MM.1S (cell line): ENCODE data around the gene EME2.

Source experiments
- DNase-seq: peaks from one replicate; pipeline ENCODE4 v3.0.0-alpha.2; 2015
- H2AFZ ChIP-seq: fragments of 300-600 bp; sonication (generic); 2 replicates; pipeline ENCODE4 v1.6.0; 2016; ENCODE audit warnings: antibody characterized with exemption, low read length
- H3F3A ChIP-seq: fragments of 300-600 bp; sonication (generic); 2 replicates; pipeline ENCODE4 v1.6.1; 2016; ENCODE audit warnings: mild to moderate bottlenecking, antibody characterized with exemption, low read length, moderate library complexity, mixed read lengths; ENCODE audit not compliant: insufficient read depth
- H3K27ac ChIP-seq: fragments of 300-600 bp; sonication (generic); 2 replicates; pipeline ENCODE4 v1.5.1; 2016; ENCODE audit warnings: mild to moderate bottlenecking, low read length
- H3K27me3 ChIP-seq: fragments of 300-600 bp; sonication (generic); replicated peaks from 2 replicates; pipeline ENCODE4 v1.6.0; 2016; ENCODE audit warnings: low read length; ENCODE audit not compliant: insufficient read depth
- H3K36me3 ChIP-seq: fragments of 300-600 bp; sonication (generic); replicated peaks from 2 replicates; pipeline ENCODE4 v1.6.1; 2016; ENCODE audit warnings: mild to moderate bottlenecking, low read length, mixed read lengths; ENCODE audit not compliant: insufficient read depth
- H3K4me1 ChIP-seq: fragments of 300-600 bp; sonication (generic); 2 replicates; pipeline ENCODE4 v1.6.1; 2016; ENCODE audit warnings: low read length, mixed read lengths
- H3K4me2 ChIP-seq: fragments of 300-600 bp; sonication (generic); 2 replicates; pipeline ENCODE4 v1.6.0; 2016; ENCODE audit warnings: low read depth, low read length
- H3K4me3 ChIP-seq: fragments of 300-600 bp; sonication (generic); 2 replicates; pipeline ENCODE4 v1.5.1; 2016; ENCODE audit warnings: low read length, mixed read lengths
- H3K79me2 ChIP-seq: fragments of 300-600 bp; sonication (generic); 2 replicates; pipeline ENCODE4 v1.6.1; 2016; ENCODE audit warnings: mixed run types, low read length, mixed read lengths
- H3K9ac ChIP-seq: fragments of 300-600 bp; sonication (generic); 2 replicates; pipeline ENCODE4 v1.6.1; 2016; ENCODE audit warnings: low read length, mixed read lengths
- H3K9me2 ChIP-seq: fragments of 300-600 bp; sonication (generic); replicated peaks from 2 replicates; pipeline ENCODE4 v1.6.1; 2016; ENCODE audit warnings: mild to moderate bottlenecking, low read length, mixed read lengths; ENCODE audit not compliant: insufficient read depth
- H3K9me3 ChIP-seq: fragments of 300-600 bp; sonication (generic); replicated peaks from 2 replicates; pipeline ENCODE4 v1.6.1; 2016; ENCODE audit warnings: mild to moderate bottlenecking, low read length, mixed read lengths; ENCODE audit not compliant: insufficient read depth
- H4K20me1 ChIP-seq: fragments of 300-600 bp; sonication (generic); 2 replicates; pipeline ENCODE4 v1.6.1; 2016; ENCODE audit warnings: mild to moderate bottlenecking, low read length, moderate library complexity, mixed read lengths; ENCODE audit not compliant: insufficient read depth
- CTCF ChIP-seq: fragments of 300-600 bp; sonication (generic); IDR thresholded peaks from 2 replicates; pipeline ENCODE4 v1.5.1; 2016; ENCODE audit warnings: antibody characterized with exemption, low read length, mixed read lengths
- EZH2 ChIP-seq: fragments of 300-600 bp; sonication (generic); optimal IDR thresholded peaks from 2 replicates; pipeline ENCODE3; 2017; ENCODE audit warnings: low read depth, mild to moderate bottlenecking, antibody characterized with exemption, low read length, mixed read lengths
- EZH2phosphoT487 ChIP-seq: fragments of 300-600 bp; sonication (generic); IDR thresholded peaks from 2 replicates; pipeline ENCODE4 v1.6.1; 2018; ENCODE audit warnings: antibody characterized with exemption, low read length

The EME2 gene

GRCh38 chr16:1745900-1746692 is 26.5 kb upstream of the EME2 start:
- H3K4me2 ChIP-seq: no peak overlapping the region
- H3K9me3 ChIP-seq: no peaks in the 10 kb centered on the region
- no peaks in the 10 kb centered on the region for H4K20me1 ChIP-seq
- no peaks in the 10 kb centered on the region for H3K79me2 ChIP-seq
- TF ChIP-seq EZH2 (no peak), CTCF (no peak), EZH2phosphoT487 (no peak)
- no peak overlapping the region for H3K9ac ChIP-seq
- no peaks in the 10 kb centered on the region for H3F3A ChIP-seq
- no peak for DNase-seq
- no peaks in the 10 kb centered on the region for H3K36me3 ChIP-seq
- H2AFZ ChIP-seq: no peak overlapping the region
- H3K9me2 ChIP-seq: no peaks in the 10 kb centered on the region
- no peak overlapping the region for H3K27ac ChIP-seq
- H3K4me3 ChIP-seq: no peak overlapping the region
- H3K4me1 ChIP-seq: no peaks in the 10 kb centered on the region
- H3K27me3 ChIP-seq: no peaks in the 10 kb centered on the region

- H2AFZ ChIP-seq: no peak overlapping the region
- no peaks in the 10 kb centered on the region for H3K4me1 ChIP-seq
- no peak for DNase-seq
- no peaks in the 10 kb centered on the region for H3F3A ChIP-seq
- no peak overlapping the region for H3K9ac ChIP-seq
- no peaks in the 10 kb centered on the region for H3K9me2 ChIP-seq
- H3K79me2 ChIP-seq: no peaks in the 10 kb centered on the region
- no peak for TF ChIP-seq CTCF
- TF ChIP-seq EZH2: no peak
- TF ChIP-seq EZH2phosphoT487: no peak
- no peaks in the 10 kb centered on the region for H3K36me3 ChIP-seq
- no peaks in the 10 kb centered on the region for H3K9me3 ChIP-seq
- H3K4me3 ChIP-seq: no peak overlapping the region
- H3K27ac ChIP-seq: no peak overlapping the region
- no peaks in the 10 kb centered on the region for H3K27me3 ChIP-seq
- no peak overlapping the region for H3K4me2 ChIP-seq
- no peaks in the 10 kb centered on the region for H4K20me1 ChIP-seq
Observed at GRCh38 chr16:1746693-1747195, 25.9 kb upstream of the EME2 start.

GRCh38 chr16:1747934-1748333 is 24.7 kb upstream of the EME2 start:
- no peaks in the 10 kb centered on the region for H3K4me1 ChIP-seq
- H3K9me2 ChIP-seq: no peaks in the 10 kb centered on the region
- no peak overlapping the region for H2AFZ ChIP-seq
- H3K27me3 ChIP-seq: no peaks in the 10 kb centered on the region
- TF ChIP-seq EZH2 (no peak), EZH2phosphoT487 (no peak), CTCF (no peak)
- no peak overlapping the region for H3K9ac ChIP-seq
- no peaks in the 10 kb centered on the region for H4K20me1 ChIP-seq
- no peaks in the 10 kb centered on the region for H3K79me2 ChIP-seq
- no peak overlapping the region for H3K27ac ChIP-seq
- H3K36me3 ChIP-seq: no peaks in the 10 kb centered on the region
- no peaks in the 10 kb centered on the region for H3F3A ChIP-seq
- H3K4me3 ChIP-seq: no peak overlapping the region
- no peak for DNase-seq
- no peak overlapping the region for H3K4me2 ChIP-seq
- H3K9me3 ChIP-seq: no peaks in the 10 kb centered on the region
